Right cardiac atrium (tissue), 5 donors: ENCODE results near the gene SLC35F4. TPM values are rescaled to one million over a fixed set of nuclear protein-coding genes. Genes with fewer than 3 reads are reported as not detected.

Experiments
- ATAC-seq, 2 donors: fragments of 200-7000 bp; cut with Tn5 transposase; one replicate each; pipeline versions ENCODE4 v1.8.0 to v1.9.1; 2020; ENCODE audit warnings: moderate library complexity in 2 of 2, mild to moderate bottlenecking in 1 of 2
- DNase-seq, 3 donors: peaks; one replicate each; pipeline ENCODE4 v3.0.0-alpha.2; 2020
- H3K27ac ChIP-seq: one replicate; pipeline ENCODE4 v1.5.1; 2013; ENCODE audit warnings: mild to moderate bottlenecking, low read length, control low read depth, moderate library complexity
- H3K27me3 ChIP-seq: one replicate; pipeline ENCODE4 v1.6.1; 2013; ENCODE audit not compliant: control insufficient read depth, insufficient read depth
- H3K4me1 ChIP-seq: one replicate; pipeline ENCODE4 v1.6.1; 2013; ENCODE audit warnings: low read length; ENCODE audit not compliant: control insufficient read depth, insufficient read depth
- H3K4me3 ChIP-seq: one replicate; pipeline ENCODE4 v1.5.1; 2013; ENCODE audit warnings: low read length, control low read depth
- H3K9me3 ChIP-seq: one replicate; pipeline ENCODE4 v1.6.1; 2013; ENCODE audit warnings: low read length; ENCODE audit not compliant: control insufficient read depth
- WGBS: extraction: QIAGEN DNeasy Blood & Tissue Kit; methylation state at CpG from one replicate; pipeline ENCODE4 v1.1.7; 2013; 5-methylcytosine and 5-hydroxymethylcytosine counted together
- intact Hi-C, 4 donors: fragments of 100-400 bp; cut with DNase I; formaldehyde crosslinking; loops; one replicate each; pipeline versions ENCODE4 v1.11.0 to v1.14.0; 2022 to 2023
- polyA plus RNA-seq: library from polyadenylated mRNA; stranded (reverse); fragments of 200-250 nt; gene quantifications from one replicate; pipeline ENCODE4 v1.2.3, GENCODE V29; 2013
- total RNA-seq, 4 donors: library from RNA; stranded (reverse); fragmentation: NEBNext Ultra II Directional; extraction: Animal tissue kit (Norgen Biotek cat#: 25700); gene quantifications; one replicate each; pipeline ENCODE4 v1.2.1, GENCODE V29; 2021
- donor health status: healthy with polysubstance abuse.
- donor health status: DM: no; HTN: yes; CAD: no.
- donor health status: DM: no; HTN: no; CAD: no.
- donor health status: DM: no; HTN: yes; CAD: no; lungs with severe emphysema.
- donor health status: DM: yes; HTN: yes; CAD: no.

SLC35F4 gene
- total and polyA plus RNA-seq, 5 donors = not detected

DNA sequence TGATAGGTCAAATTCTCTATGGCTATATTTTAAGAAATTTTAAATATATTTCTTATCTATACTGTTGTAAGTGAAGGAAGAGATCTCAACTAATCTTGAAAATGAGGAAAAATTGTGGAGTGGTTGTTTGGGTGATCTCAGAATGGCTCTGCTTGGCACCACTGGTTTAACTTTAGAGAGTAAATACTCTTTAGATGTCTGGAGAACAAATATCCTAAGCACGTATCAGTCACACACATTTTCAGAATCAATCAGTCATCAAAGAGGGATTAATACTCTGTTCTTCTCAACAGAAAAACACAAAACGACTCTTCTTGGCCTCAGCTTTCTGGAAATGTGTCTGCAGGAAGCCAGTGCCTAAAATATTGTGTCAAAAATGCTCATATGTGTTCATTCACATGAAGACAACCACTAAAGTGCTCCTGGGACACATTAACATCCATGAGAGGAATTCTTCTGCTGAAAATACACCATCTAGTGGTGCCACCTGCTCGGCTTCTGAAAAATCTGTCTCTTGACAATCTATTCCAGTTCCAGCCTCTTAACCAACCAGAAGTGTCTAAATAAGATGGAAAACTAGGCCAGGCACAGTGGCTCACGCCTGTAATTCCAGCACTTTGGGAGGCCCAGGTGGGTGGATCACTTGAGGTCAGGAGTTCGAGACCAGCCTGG lies 291.1 kb downstream of the SLC35F4 start:
- WGBS = 75% methylated on average over 5 of the region's 5 CpGs
- Histone ChIP-seq H3K27ac (no peak overlapping the region), H3K27me3 (no peaks in the 10 kb centered on the region), H3K4me3 (no peak overlapping the region), H3K9me3 (no peaks in the 10 kb centered on the region), H3K4me1 (no peaks in the 10 kb centered on the region)
- intact Hi-C loops = no loop called here
- ATAC-seq (no peak), DNase-seq (no peak)

DNA sequence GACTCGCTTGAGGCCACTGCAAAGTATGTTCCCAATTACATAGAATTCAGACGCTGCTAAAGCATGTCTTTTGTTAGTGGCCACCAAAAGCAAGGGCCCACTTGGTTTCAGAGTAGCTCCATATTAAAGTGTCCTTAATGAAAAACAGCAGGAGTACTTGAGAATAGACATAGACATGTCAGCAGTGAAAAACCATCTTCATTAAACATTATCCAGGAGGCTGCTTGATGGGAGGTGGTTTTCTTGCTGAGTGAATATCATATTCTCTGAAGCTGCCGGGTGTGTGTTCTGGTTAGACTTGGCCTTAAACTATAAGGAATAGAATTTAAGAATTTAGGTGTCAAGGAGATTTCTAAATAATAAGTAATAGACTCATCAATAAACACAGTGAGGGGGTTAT lies 292.7 kb downstream of the SLC35F4 start:
- intact Hi-C loops = no loop called here
- H3K27me3 ChIP-seq = no peaks in the 10 kb centered on the region
- H3K4me1 ChIP-seq = no peaks in the 10 kb centered on the region
- no peaks in the 10 kb centered on the region for H3K9me3 ChIP-seq
- DNase-seq = no peak
- WGBS = 86% methylated on average over 3 of the region's 3 CpGs
- H3K4me3 ChIP-seq = no peak overlapping the region
- ATAC-seq = no peak
- H3K27ac ChIP-seq = no peak overlapping the region

DNA sequence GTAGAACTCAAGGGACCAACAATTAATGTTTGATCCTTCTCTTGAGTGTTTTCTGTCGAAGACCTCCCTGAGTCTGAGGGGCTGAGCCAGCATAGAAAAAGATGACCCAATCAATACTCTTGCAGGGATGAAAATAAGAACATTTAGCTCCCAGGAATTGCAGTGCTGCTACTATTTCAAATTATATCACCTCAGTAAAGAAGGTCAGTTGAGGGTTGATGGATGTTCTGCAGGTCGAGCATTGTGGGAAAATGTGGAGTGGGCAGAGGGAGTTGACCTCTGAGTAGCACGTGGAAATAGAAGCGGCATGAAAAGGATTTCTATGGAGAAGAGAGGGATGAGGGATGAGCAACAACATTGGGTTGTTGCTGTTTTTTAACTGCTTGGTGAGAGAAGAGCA lies 297.3 kb downstream of the SLC35F4 start:
- ATAC-seq = no peak
- no peak for DNase-seq

DNA sequence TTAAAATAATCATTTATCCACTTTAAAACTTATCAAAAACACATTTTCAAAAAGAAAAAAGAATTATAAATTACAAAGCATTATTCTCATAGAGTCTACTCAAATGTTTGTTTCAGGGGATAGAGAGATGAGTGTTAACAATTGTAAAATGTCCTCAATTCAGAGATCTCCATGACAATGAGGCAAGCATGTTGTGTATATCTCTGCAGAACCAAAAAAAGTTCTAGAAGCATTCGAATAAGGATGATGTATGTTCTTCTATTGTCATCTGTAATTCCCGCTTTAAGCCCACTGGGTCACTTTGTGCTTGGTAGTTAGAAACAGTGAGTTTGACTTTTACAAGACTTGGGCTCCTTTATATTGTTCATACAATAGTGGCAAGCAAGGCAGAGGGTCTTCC lies 298.7 kb downstream of the SLC35F4 start:
- no peak for ATAC-seq
- Histone ChIP-seq H3K9me3 (no peaks in the 10 kb centered on the region), H3K4me1 (no peaks in the 10 kb centered on the region), H3K27ac (no peak overlapping the region), H3K4me3 (no peak overlapping the region), H3K27me3 (no peaks in the 10 kb centered on the region)
- 83% methylated on average over 2 of the region's 2 CpGs for WGBS
- DNase-seq = no peak
- intact Hi-C loops = no loop called here

More for the DNA sequence above, 297.3 kb downstream of the SLC35F4 start:
- no peaks in the 10 kb centered on the region for H3K4me1 ChIP-seq
- intact Hi-C loops = no loop called here
- H3K27ac ChIP-seq = no peak overlapping the region
- WGBS = 77% methylated on average over 4 of the region's 4 CpGs
- no peaks in the 10 kb centered on the region for H3K27me3 ChIP-seq
- no peak overlapping the region for H3K4me3 ChIP-seq
- no peaks in the 10 kb centered on the region for H3K9me3 ChIP-seq

DNA sequence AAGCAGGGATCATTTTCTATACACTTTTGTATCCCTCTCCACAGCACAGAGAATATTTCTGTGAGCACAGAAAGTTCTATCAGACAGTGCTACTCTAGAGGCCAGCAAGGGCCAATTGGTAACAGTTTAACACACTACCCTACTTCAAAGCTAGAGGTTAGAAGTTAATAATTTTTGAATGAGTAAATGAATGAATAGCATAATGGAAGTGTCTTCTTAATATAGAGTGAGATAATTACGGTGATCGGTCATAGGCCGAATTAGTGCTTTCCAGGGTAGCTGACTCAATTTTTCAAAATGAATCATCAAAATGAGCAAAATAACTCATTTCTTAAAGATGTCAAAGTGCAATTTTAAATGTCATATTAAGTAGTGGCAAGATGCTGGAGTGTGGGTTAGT lies 305.2 kb downstream of the SLC35F4 start:
- no peaks in the 10 kb centered on the region for H3K9me3 ChIP-seq
- H3K27ac ChIP-seq = no peak overlapping the region
- H3K27me3 ChIP-seq = no peaks in the 10 kb centered on the region
- intact Hi-C loops = no loop called here
- no peak overlapping the region for H3K4me3 ChIP-seq
- peaks cover 3% of the 10 kb centered on the region for H3K4me1 ChIP-seq
- no peak for DNase-seq
- 93% methylated on average over 3 of the region's 3 CpGs for WGBS
- no peak for ATAC-seq

DNA sequence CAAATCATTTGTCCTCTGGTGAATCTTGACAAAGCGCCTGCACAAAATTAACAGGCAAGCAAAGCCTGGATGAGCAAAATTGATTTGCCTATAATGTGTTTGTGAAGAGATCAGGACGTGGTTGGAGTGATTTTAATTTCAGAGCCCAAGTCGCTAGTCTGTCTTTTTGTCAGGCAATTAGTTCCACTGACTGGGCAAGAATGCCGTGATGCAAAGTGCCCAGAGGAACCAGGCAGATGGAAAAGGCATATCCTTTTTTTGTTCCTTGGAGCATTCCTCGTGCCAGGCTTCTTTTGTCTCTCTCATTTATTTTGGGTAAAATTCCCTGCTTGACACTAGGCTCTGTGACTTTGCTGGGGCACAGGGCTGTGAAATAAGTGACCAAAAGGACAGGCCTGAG lies 306.3 kb downstream of the SLC35F4 start:
- Histone ChIP-seq H3K4me3 (no peak overlapping the region), H3K9me3 (no peaks in the 10 kb centered on the region), H3K27ac (no peak overlapping the region), H3K27me3 (no peaks in the 10 kb centered on the region), H3K4me1 (peaks cover 3% of the 10 kb centered on the region)
- WGBS = 71% methylated on average over 5 of the region's 5 CpGs
- no peak for ATAC-seq
- no peak for DNase-seq
- intact Hi-C loops = no loop called here

DNA sequence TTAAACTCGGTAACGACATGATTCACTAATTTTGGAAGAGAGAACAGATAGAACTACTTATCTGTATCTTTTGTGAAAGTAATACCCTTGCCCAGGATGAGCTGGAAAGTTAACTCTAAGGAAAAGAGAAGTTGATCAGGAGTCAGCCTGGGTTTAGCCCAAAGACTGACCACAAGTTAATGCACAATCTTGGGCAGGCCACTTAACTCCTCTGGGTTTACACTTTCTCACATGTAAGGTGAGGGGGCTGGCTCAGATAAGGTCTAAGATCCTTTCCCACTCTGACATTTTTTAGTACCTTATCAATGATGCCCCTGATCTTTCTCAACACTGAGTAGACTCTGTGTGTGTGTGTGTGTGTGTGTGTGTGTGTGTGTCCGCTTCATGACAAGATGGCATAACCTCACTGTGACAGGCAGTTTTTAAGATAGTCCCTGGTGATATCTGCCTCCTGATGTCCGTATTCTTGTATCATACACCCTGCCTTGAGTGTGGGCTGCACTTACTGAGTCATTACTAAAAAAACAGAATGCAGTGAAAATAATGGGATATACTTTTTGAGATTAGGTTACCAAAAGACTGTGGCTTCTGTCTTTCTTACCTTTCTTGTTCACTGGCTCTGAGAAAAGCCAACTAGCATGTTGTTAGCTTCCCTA lies 316.0 kb downstream of the SLC35F4 start:
- H3K4me1 ChIP-seq = no peaks in the 10 kb centered on the region
- intact Hi-C loops = no loop called here
- no peaks in the 10 kb centered on the region for H3K9me3 ChIP-seq
- WGBS = 40% methylated on average over 4 of the region's 4 CpGs
- no peak overlapping the region for H3K27ac ChIP-seq
- H3K4me3 ChIP-seq = no peak overlapping the region
- DNase-seq (no peak), ATAC-seq (no peak)
- H3K27me3 ChIP-seq = no peaks in the 10 kb centered on the region

DNA sequence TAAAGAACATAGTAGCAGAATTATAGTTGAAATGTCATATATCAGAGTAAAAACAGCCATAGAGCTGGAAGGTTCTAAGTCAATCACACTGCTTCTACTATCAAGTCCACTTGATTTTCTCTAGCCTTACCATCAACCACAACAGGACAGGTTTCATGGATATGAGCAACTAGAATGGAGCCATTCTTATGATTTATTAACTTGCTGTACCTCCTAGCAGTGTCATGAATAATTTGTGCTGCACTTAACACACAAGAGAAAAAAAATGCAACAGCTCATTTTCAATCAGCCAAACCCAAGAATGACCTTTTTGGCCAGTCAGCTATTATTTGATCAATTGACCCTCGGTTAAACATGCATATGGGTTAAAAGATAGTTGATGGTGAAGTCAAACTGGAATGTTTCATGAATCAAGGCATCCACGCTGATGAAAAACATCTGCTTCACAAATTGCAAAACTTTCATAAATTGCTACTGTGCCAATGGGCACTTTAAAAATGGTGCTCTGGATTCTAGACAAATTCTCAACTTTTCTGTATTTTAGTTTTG lies 316.8 kb downstream of the SLC35F4 start:
- Histone ChIP-seq H3K4me1 (no peaks in the 10 kb centered on the region), H3K4me3 (no peak overlapping the region), H3K27ac (no peak overlapping the region), H3K9me3 (no peaks in the 10 kb centered on the region), H3K27me3 (no peaks in the 10 kb centered on the region)
- intact Hi-C loops = no loop called here
- DNase-seq (no peak), ATAC-seq (no peak)
- WGBS = 63% methylated on average over 2 of the region's 2 CpGs

DNA sequence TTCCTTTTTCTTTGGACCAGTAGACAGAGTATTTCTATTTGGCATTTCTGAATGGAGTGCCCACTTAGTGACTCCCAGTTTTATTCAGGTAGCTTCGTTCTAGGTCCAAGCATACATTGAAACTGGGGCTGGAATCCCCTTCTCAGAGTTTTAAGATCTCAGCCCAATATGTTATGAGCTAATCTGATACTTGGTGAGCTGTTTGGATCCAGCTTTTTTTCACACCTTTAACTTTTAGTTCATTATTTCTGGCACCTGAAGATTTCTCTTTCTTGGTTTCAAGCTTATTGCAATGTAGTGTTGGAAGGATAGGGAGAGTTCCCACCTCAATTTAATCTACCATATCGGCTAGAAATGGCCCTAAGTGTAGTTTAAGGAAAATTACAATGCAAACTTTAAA lies 318.8 kb downstream of the SLC35F4 start:
- no peak overlapping the region for H3K27ac ChIP-seq
- no peak overlapping the region for H3K4me3 ChIP-seq
- DNase-seq = no peak
- intact Hi-C loops = no loop called here
- whole genome bisulfite sequencing = 79% methylated on average over 2 of the region's 2 CpGs
- H3K4me1 ChIP-seq = no peaks in the 10 kb centered on the region
- H3K27me3 ChIP-seq = no peaks in the 10 kb centered on the region
- H3K9me3 ChIP-seq = no peaks in the 10 kb centered on the region
- no peak for ATAC-seq

DNA sequence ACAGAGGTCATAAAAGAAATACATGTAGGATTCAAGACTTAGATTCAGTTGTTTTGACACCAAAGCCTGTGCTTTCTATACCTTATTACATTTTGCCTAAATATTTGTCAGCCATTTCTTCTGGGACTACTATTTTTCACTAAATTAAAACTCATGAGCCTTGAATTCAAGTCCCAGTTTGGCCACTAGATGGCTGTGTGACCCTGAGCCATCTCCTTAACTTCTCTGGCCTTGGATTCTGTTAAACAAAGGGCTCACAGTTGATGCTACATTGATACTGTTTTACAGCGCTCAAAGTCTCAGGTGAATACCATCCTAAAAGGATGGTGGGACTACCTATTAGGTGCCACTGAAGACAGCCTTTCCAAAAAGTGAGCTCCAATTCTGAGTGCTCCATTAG lies 332.7 kb downstream of the SLC35F4 start:
- Histone ChIP-seq H3K27me3 (no peaks in the 10 kb centered on the region), H3K4me1 (no peaks in the 10 kb centered on the region), H3K9me3 (no peaks in the 10 kb centered on the region), H3K27ac (no peak overlapping the region), H3K4me3 (no peak overlapping the region)
- no peak for DNase-seq
- 71% methylated on average over 1 of the region's 1 CpG for WGBS
- intact Hi-C loops = no loop called here
- no peak for ATAC-seq

DNA sequence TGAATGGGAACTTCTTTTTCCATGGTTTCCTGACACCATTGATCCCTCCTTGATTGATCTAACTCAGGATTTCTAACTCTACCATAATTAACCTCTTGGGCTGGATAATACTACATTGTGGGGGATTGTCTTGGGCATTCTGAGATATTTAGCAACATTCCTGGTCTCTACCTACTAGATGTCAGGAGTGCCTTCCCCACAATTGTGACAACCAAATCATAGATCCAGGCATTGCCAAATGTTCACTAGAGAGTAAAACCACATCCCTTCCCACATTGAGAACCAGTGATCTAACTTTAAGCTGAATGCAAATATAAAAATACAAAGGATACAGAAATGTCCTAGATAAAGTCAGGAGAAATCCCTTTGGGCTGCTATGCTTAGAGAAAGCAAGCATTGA lies 335.3 kb downstream of the SLC35F4 start:
- intact Hi-C loops = no loop called here

More for the DNA sequence above, 335.3 kb downstream of the SLC35F4 start:
- DNase-seq = no peak
- Histone ChIP-seq H3K9me3 (no peaks in the 10 kb centered on the region), H3K4me3 (no peak overlapping the region), H3K4me1 (no peaks in the 10 kb centered on the region), H3K27ac (no peak overlapping the region), H3K27me3 (no peaks in the 10 kb centered on the region)
- ATAC-seq = no peak
